ENCODE measurements around the gene SLC30A4.

DNA sequence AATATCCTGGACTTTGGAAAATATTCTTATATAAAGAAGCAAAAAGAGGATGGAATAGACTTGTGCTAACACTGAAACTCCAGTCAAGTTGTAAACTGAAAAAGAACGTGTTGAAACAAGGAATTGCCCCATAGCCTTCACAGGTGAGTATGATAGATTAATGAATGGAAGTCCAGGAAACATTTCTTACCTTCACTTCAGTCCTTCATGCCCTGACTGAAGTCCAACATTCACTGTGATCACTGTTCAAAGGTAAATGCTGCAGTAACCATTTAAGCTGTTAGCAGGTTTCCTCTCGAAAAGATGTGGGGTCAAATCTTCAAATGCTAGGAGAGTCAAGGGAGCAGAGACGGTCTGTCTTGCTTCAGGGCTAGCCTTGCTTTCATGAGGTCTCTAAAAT is 46.1 kb downstream of the SLC30A4 start:
- TF ChIP-seq, protein P1, sequence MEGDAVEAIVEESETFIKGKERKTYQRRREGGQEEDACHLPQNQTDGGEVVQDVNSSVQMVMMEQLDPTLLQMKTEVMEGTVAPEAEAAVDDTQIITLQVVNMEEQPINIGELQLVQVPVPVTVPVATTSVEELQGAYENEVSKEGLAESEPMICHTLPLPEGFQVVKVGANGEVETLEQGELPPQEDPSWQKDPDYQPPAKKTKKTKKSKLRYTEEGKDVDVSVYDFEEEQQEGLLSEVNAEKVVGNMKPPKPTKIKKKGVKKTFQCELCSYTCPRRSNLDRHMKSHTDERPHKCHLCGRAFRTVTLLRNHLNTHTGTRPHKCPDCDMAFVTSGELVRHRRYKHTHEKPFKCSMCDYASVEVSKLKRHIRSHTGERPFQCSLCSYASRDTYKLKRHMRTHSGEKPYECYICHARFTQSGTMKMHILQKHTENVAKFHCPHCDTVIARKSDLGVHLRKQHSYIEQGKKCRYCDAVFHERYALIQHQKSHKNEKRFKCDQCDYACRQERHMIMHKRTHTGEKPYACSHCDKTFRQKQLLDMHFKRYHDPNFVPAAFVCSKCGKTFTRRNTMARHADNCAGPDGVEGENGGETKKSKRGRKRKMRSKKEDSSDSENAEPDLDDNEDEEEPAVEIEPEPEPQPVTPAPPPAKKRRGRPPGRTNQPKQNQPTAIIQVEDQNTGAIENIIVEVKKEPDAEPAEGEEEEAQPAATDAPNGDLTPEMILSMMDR (IDR thresholded peaks at IDR 0.05) = no peak
- TF ChIP-seq POLR2A (IDR thresholded peaks at IDR 0.05) = no peak
